ENCODE results near the gene ZNF746. TPM values are rescaled to one million over a fixed set of nuclear protein-coding genes. Genes with fewer than 3 reads are reported as not detected.
A peak's percentile ranks its signal among the peaks of the same experiment; 100 is the strongest.

Gene ZNF746
- total and polyA plus RNA-seq, 10 of the 15 experiments (the other 5 are each of a cell fraction or from before 2014, with no cell fraction given), result 1.2 to 19.0 (median 6.3) TPM

DNA sequence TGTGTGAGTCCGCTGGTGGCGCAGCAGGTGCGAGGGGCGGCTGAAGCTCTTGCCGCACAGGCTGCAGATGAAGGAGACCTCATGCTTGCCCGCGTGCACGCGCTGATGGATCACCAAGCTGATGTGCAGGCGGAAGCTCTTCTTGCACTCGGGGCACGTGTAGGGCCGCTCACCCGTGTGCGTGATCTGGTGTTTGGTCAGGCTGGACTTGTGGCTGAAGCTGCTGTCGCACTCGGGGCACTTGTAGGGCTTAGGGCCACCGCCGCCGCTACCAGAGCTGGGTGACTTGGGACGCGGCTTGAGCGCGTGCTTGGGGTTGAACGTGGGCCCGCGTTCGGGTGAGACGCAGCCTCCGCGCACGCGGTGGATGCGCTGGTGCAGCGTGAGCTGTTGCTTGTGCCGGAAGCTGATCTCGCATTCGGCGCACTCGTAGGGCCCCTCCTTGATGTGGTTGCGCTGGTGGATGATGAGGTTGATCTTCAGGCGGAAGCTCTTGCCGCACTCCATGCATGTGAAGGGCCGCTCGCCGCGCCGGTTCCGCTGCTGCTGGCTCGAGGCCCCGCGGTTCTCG lies 65.4 kb downstream of the ZNF746 start (continued):
- no peak for TF ChIP-seq RB1 (IDR thresholded peaks at IDR 0.05; ENCODE audit: borderline replicate concordance)
- TF ChIP-seq ZBTB4 (CRISPR knock-in tag; IDR thresholded peaks at IDR 0.05), result no peak
- no peak for TF ChIP-seq PAX5 (IDR thresholded peaks at IDR 0.05; ENCODE audit: borderline replicate concordance, low read depth, low read length)

DNA sequence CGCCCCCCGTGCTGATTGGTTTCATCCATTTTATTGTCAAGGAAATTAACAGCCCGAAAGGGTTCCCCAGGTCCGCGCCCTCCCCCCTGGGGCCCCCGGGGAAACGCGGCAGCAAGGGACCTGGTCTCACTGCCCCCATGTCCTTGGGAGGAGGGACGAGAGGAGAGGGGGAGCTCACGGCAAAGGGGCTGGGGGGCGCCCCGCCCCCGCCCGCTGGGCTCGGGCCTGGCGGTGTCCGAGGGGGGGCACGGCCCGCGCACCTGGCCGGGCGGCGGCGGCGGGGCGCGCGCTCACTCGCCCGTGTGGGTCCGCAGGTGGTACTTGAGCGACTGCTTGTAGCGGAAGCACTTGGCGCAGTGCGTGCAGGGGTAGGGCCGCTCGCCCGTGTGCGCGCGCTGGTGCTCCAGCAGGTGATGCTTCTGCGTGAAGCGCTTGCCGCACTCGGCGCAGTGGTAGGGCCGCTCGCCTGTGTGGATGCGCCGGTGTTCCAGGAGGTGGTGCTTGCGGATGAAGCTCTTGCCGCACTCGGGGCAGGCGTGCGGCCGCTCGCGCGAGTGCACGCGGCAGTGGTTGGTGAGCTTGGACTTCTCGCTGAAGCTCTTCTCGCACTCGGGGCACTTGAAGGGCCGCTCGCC lies 66.0 kb downstream of the ZNF746 start:
- Histone ChIP-seq H4K20me1 (ENCODE audit: control insufficient read depth, insufficient read depth) (no peaks in the 10 kb centered on the region), H3K9me3 (replicated peaks; ENCODE audit: control insufficient read depth, insufficient read depth, low read length) (no peaks in the 10 kb centered on the region), H3K4me3 (no peak overlapping the region), H3K9ac (ENCODE audit: control insufficient read depth, insufficient read depth, low read length) (no peak overlapping the region), H3K4me2 (ENCODE audit: control insufficient read depth, insufficient read depth) (no peak overlapping the region), H3K27me3 (replicated peaks in 1 of 2; ENCODE audit: control insufficient read depth in 2 of 2, insufficient read depth in 2 of 2, low read length in 1 of 2) (no peaks in the 10 kb centered on the region), H3K27ac (ENCODE audit: control insufficient read depth, insufficient read depth) (no peak overlapping the region), H2AFZ (ENCODE audit: control insufficient read depth, low read depth, low read length) (no peak overlapping the region), H3K4me1 (ENCODE audit: control insufficient read depth, insufficient read depth, low read length) (no peaks in the 10 kb centered on the region), H3K79me2 (ENCODE audit: control insufficient read depth, insufficient read depth, low read length) (no peaks in the 10 kb centered on the region), H3K36me3 (ENCODE audit: control insufficient read depth in 2 of 2, insufficient read depth in 2 of 2, low read length in 1 of 2) (peaks cover 16 to 19% of the 10 kb centered on the region in 2 experiments; a peak in 3 of 4 replicates)
- CTCF ChIA-PET, result no interaction called here
- SMC1A ChIA-PET (ENCODE audit: uncharacterized antibody, unreplicated experiment), result no interaction called here
- RAD21 ChIA-PET (ENCODE audit: unreplicated experiment), result no interaction called here
- FAIRE-seq (no peak), DNase-seq (ENCODE audit: low read depth, low spot score) (no peak), ATAC-seq (no peak)
- in situ Hi-C loops (cut with MboI) (no loop called here), intact Hi-C loops (cut with micrococcal nuclease; ENCODE audit: unreplicated experiment) (no loop called here)
- TF ChIP-seq TCF3 (IDR thresholded peaks at IDR 0.05; ENCODE audit: borderline replicate concordance, insufficient read depth, low read depth, low read length), result 0 out of 2 replicates have a peak, but pooled peaks have one; percentile 7
- TF ChIP-seq BHLHE40 (IDR thresholded peaks at IDR 0.05; ENCODE audit: borderline replicate concordance in 1 of 2, low read depth in 2 of 2, low read length in 1 of 2), result no peak
- POLR2A ChIA-PET, result no interaction called here
- WGBS (ENCODE audit: insufficient coverage, insufficient replicate concordance, low lambda C conversion rate, missing lambda C conversion rate), result 97% methylated on average over 48 of the region's 66 CpGs
- BruUV-seq (replicated peaks), result no TSS peak
